ENCODE results near the gene TFCP2L1.
"Not testable (repeated sequence)": the region's sequence is repeated elsewhere in the genome, so short reads cannot be mapped to it uniquely, and the experiment has no call there.

Gene TFCP2L1

DNA sequence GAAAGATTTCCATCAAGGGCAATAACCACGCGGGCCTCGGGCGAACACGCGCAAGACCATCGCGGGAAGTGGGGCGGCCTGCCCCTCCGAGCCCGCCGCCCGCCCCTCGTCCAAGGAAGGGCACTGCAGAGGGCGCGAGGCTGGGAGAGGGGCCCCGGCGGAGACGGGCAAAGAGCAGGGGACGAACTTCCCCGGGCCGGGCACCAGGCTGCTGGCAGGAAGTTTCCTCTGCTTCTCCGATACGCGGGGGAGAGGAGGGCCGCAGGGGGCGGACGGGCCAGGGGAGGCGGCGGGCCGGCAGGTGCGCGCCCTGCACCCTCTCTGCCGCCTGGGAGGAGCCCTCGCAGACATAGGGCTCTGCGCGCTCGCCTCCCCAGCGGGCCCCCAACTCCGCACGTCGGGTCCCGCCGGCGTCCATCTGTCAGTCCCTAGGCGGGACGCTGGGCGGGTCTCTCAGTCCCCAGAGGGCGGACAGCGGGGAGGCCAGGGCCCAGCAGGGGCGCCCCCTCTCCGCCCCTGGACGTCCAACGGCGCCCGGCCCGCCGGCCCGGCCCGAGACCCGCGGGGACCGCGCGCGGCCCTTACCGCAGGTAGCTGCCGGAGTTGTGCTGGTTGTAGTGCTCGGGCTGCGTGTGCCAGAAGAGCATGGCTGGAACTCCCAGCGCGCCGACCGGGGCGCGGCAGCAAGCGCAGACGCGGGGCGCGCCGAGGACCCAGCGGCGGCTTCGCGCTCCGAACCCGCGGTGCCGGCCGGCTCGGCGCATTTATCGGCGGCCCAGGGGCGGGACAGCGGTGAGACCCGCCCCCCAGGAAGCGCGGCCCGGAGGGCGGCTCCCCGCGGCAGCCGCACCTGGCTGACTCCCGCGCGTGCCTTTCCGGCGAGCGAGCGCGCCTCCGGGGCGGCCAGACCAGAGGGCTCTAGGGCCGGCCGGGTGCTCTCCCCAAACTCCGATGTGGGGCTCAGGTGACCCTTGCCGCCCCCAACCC, at the start of gene TFCP2L1:
TSS of gene TFCP2L1 (minus strand) at position 740 of the 987 bp plus-strand sequence. CDS start at position 647, 93 bp downstream.
- peak; percentile 77 for DNase-seq (ENCODE audit: low spot score)

GRCh38 chr2:121333834-121334558, 49.0 kb upstream of the TFCP2L1 start:
- no peak for DNase-seq (ENCODE audit: low spot score)

- no peak for DNase-seq (ENCODE audit: low spot score)
Measured at GRCh38 chr2:121333231-121333630, 48.2 kb upstream of the TFCP2L1 start.

DNA sequence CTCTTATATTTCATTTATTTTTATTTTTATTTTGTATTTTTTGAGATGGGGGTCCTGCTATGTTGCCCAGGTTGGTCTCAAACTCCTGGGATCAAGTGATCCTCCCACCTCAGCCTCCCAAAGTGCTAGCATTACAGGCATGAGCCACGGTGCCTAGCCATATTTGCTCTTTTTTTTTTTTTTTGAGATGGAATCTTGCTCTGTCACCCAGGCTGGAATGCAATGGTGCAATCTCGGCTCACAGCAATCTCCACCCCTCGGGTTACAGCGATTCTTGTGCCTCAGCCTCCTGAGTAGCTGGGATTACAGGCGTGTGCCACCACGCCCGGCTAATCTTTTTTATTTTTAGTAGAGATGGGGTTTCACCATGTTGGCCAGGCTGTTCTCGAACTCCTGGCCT, 46.3 kb upstream of the TFCP2L1 start:
- DNase-seq (ENCODE audit: low spot score): not testable (repeated sequence)

- DNase-seq (ENCODE audit: low spot score): no peak
Measured at GRCh38 chr2:121330921-121331320, 45.9 kb upstream of the TFCP2L1 start.

DNA sequence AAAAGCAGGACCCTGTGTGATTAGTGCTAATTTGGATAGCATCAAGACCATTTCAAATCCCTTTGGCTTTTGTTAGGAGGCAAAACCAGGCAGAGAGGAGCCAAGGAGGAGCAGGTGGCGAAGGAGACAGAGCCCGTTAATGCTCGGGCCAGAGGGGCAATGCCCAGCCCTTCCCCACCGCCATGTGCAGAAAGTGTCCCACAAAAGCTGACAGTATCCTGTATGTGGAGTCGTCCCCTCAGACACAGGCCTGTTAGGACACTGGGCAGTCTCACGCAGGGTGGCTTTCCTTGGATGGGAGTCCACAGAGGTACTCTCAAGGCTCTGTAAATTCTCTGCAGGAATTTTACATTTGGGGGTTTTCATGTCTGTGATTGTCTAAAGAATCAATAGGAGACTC, 44.8 kb upstream of the TFCP2L1 start:
- no peak for DNase-seq (ENCODE audit: low spot score)

DNA sequence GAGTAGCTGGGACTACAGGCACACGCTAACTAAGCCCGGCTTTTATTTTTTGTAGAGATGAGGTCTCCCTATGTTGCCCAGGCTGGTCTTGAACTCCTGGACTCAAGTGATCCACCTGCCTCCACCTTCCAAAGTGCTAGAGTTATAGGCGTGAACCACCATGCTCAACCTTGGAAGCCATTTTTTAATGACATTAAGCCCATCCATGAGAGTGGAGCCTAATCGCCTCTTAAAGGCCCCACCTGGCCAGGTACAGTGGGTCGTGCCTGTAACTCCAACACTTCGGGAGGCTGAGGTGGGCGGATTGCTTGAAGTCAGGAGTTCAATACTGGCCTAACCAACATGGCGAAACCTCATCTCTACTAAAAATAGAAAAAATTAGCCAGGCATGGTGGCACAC, 41.6 kb upstream of the TFCP2L1 start:
- no peak for DNase-seq (ENCODE audit: low spot score)

DNA sequence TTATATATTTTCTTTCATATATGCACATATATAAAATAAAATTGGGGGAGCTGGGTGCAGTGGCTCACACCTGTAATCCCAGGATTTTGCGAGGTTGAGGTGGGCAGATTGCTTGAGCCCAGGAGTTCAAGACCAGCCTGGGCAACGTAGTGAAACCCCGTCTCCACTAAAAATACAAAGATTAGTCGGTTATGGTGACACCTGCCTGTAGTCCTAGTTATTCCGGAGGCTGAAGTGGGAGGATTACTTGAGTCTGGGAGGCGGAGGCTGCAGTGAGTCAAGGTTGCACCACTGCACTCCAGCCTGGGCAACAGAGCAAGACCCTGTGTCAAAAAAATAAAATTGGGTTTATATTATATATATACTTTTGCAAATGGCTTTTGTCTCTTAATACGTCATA, 39.6 kb upstream of the TFCP2L1 start:
- DNase-seq (ENCODE audit: low spot score): no peak

GRCh38 chr2:121321476-121321875, 36.5 kb upstream of the TFCP2L1 start:
- no peak for DNase-seq (ENCODE audit: low spot score)

DNA sequence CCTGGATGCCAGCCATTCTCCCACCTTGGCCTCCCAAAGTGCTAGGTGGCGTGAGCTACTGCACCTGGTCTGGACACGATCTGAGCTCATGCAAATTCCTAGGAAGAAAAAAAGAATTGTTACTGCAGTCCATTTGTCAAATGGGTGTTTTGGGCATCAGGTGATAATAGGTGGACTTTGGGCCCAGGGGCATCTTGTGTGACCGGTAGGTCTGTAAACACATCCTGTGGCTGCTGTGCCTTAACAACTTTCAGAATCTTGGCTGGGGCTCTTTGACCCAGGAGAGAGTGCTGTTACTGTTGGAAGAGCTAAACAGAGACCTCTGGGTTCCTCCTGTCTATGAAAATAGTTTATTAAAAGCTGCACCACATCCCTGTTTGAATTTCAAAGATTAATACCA, 34.9 kb upstream of the TFCP2L1 start:
- no peak for DNase-seq (ENCODE audit: low spot score)

GRCh38 chr2:121316986-121317385, 32.0 kb upstream of the TFCP2L1 start:
- DNase-seq (ENCODE audit: low spot score): no peak

DNA sequence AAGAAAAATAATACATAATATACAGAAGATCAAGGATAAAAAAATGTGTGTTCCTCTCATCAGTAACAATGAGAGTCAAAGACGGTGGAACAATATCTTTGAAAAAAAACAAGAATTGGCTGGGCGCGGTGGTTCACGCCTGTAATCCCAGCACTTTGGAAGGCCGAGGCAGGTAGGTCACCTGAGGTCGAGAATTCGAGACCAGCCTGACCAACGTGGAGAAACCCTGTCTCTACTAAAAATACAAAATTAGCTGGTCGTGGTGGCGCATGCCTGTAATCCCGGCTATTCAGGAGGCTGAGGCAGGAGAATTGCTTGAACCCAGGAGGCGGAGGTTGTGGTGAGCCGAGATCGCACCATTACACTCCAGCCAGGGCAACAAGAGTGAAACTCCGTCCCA, 28.7 kb upstream of the TFCP2L1 start:
- DNase-seq (ENCODE audit: low spot score): not testable (repeated sequence)

GRCh38 chr2:121309801-121310200, 24.8 kb upstream of the TFCP2L1 start:
- DNase-seq (ENCODE audit: low spot score): peak; percentile 59

DNA sequence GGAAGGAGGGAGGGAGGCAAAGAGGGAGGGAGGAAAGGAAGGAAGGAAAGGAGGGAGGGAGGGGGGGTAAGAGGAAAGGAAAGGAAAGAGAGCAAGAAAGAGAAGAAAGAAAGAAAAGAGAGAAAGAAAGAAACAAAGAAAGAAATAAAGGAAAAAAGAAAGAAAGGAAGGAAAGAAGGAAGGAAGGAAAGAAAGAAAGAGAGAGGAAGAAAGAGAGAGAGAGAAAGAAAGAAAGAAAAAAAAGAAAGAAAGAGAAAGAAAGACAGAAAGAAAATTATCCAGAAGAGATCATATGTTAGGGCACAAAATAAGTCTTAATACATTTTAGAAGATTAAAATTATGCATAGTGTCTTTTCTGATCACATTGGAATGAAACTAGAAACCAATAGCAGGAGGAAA, 24.3 kb upstream of the TFCP2L1 start:
- DNase-seq (ENCODE audit: low spot score): no peak

DNA sequence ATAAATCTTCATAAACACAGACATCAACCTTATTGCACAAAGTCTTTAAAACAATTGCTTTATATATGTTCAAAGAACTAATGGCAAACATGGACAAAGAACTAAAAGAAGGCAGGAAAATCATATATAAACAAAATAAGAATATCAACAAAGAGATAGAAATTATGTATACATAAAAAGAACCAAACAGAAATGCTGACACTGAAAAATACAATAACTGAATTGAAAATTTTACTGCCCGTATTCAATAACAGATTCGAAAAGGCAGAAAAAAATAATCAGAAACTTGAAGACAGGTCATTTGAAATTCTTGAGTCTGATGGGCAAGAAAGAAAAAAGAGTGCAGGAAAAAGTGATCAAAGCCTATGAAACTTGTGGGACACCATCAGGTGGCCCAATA, 22.0 kb upstream of the TFCP2L1 start:
- no peak for DNase-seq (ENCODE audit: low spot score)

- no peak for DNase-seq (ENCODE audit: low spot score)
Measured at GRCh38 chr2:121304941-121305340, 19.9 kb upstream of the TFCP2L1 start.

DNA sequence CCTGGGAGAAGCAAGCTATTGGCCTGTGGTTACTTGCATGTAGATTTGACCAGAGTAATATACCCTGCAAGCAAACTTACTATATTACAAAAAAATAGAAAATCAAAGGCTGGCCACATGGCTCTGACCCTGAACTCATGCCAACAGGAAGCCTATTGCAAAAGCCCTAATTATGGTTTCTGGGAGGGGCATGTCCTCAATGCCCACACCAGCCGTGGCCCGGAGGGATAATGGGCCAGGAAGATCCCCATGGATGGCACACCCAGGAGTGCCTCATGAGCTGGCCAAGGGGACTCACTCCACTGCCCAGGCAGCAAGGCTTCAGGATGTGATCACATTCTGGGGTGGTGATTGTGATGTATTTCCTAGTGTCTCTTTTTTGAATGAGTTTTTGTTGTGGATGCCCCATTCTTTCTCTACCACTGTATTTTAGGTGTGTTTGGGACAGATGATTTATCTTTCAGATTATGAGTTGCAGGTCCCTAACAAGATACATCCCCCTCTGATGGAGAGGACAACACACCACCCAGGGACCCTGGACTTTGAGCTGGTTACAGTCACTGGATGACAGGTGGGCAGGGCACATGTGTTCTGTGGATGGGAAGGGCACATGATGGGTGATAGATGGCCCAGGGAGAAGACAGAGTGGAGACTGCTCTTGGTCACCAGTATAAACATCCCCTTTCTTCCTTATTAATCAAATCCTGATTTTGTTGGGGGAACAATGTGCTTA, 18.7 kb upstream of the TFCP2L1 start:
- DNase-seq (ENCODE audit: low spot score): peak; percentile 12

DNA sequence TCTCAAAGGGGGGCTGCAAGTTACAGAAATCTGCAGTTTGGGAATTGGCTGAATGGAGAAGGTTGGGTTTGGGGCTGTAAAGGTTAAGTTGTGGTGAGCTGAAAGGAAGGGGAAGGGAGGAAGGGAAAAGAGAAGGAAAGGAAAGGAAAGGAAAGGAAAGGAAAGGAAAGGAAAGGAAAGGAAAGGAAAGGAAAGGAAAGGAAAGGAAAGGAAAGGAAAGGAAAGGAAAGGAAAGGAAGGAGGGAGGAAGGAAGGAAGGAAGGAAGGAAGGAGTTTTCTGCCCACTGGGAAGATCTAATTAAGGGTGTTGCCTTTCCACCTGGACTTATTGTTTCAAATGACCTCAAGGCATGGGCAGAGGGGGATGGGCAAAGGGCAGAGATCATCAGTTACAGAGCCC, 16.2 kb upstream of the TFCP2L1 start:
- not testable (repeated sequence) for DNase-seq (ENCODE audit: low spot score)

DNA sequence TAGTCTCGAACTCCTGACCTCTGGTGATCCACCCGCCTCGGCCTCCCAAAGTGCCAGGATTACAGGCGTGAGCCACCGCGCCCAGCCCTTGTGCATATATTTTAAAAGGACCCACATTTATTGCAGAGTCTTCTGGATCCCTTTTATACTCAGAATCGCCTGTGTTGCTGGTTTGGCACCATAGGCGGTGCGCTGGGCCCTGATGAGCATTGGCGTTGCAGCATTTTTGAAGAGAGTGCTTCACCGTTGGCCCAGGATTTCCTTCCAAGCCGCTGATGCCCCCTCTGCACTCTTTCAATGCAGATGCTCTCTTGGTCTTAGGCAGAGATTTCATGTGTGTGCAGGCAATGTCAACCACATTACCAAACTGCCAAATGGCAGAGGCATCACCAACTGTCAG, 13.5 kb upstream of the TFCP2L1 start:
- DNase-seq (ENCODE audit: low spot score): no peak

DNA sequence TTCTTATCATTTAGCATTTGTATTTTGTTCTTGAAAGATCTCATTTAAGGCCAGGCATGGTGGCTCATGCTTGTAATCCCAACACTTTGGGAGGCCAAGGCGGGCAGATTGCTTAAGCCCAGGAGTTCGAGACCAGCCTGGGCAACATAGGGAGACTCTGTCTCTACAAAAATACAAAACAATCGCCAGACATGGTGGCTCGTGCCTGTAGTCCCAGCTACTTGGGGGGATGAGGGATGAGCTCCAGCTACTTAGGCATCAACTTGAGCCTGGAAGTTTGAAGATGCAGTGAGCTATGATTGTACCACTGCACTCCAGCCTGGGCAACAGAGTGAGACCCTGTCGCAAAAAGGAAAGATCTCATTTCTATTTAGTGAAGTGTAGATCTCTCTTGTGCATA, 12.9 kb upstream of the TFCP2L1 start:
- not testable (repeated sequence) for DNase-seq (ENCODE audit: low spot score)

- DNase-seq (ENCODE audit: low spot score): peak; percentile 44
Measured at GRCh38 chr2:121297217-121297830, 12.3 kb upstream of the TFCP2L1 start.
